Stimulated activated CD8-positive, alpha-beta memory T cell treated with anti-CD3 and anti-CD28 coated beads, Interleukin-2, amount 100 ng/mL, for 1 hour (primary cell): ENCODE data around the gene EDA.
"Not testable (repeated sequence)": the region's sequence is repeated elsewhere in the genome, so short reads cannot be mapped to it uniquely, and the experiment has no call there.

Experiments
- DNase-seq, 2 donors: peaks; one replicate each; pipeline ENCODE4 v3.0.0-alpha.2; 2020; ENCODE audit warnings: low read depth in 2 of 2

Gene EDA

GRCh38 chrX:69951753-69952152, 335.8 kb downstream of the EDA start:
- no peak for DNase-seq

GRCh38 chrX:69959712-69960111, 343.8 kb downstream of the EDA start:
- no peak for DNase-seq

GRCh38 chrX:69961365-69962072, 345.6 kb downstream of the EDA start:
- no peak for DNase-seq

GRCh38 chrX:69968950-69969349, 353.0 kb downstream of the EDA start:
- DNase-seq = no peak

- no peak for DNase-seq
Observed at GRCh38 chrX:69969460-69969859, 353.5 kb downstream of the EDA start.

- no peak for DNase-seq
Observed at GRCh38 chrX:69987691-69988090, 371.8 kb downstream of the EDA start.

GRCh38 chrX:69988955-69989394, 373.1 kb downstream of the EDA start:
- DNase-seq = no peak

- DNase-seq = no peak
Observed at GRCh38 chrX:69991685-69992084, 375.8 kb downstream of the EDA start.

GRCh38 chrX:69993494-69993893, 377.6 kb downstream of the EDA start:
- DNase-seq = no peak

GRCh38 chrX:69995362-69996112, 379.6 kb downstream of the EDA start:
- DNase-seq = no peak

- DNase-seq = no peak
Observed at GRCh38 chrX:69996113-69996468, 380.2 kb downstream of the EDA start.

GRCh38 chrX:69998299-69998698, 382.4 kb downstream of the EDA start:
- not testable (repeated sequence) for DNase-seq

GRCh38 chrX:70001269-70001668, 385.4 kb downstream of the EDA start:
- no peak for DNase-seq

GRCh38 chrX:70001708-70002341, 385.9 kb downstream of the EDA start:
- DNase-seq = no peak

- no peak for DNase-seq
Observed at GRCh38 chrX:70007946-70008345, 392.0 kb downstream of the EDA start.

GRCh38 chrX:70009049-70009448, 393.1 kb downstream of the EDA start:
- DNase-seq = no peak

GRCh38 chrX:70009970-70010369, 394.1 kb downstream of the EDA start:
- DNase-seq = no peak

GRCh38 chrX:70012756-70013155, 396.8 kb downstream of the EDA start:
- DNase-seq = no peak

- DNase-seq = no peak
Observed at GRCh38 chrX:70013466-70014381, 397.8 kb downstream of the EDA start.

- DNase-seq = no peak
Observed at GRCh38 chrX:70016513-70016912, 400.6 kb downstream of the EDA start.

- no peak for DNase-seq
Observed at GRCh38 chrX:70022616-70023015, 406.7 kb downstream of the EDA start.

GRCh38 chrX:70025464-70025863, 409.6 kb downstream of the EDA start:
- DNase-seq = no peak
